PC-3 (cell line): ENCODE results near the gene PTPN1.

Experiments
- CTCF ChIP-seq: fragments of 300-600 bp; sonication (generic); conservative IDR thresholded peaks from 2 replicates; pipeline ENCODE4 v1.5.1; 2017; ENCODE audit warnings: antibody characterized with exemption, low read depth, mild to moderate bottlenecking, low read length
- EZH2 ChIP-seq: fragments of 300-600 bp; sonication (generic); IDR thresholded peaks from one replicate; pipeline ENCODE4 v1.6.1; 2017; ENCODE audit warnings: antibody characterized with exemption, mild to moderate bottlenecking, low read length; ENCODE audit not compliant: unreplicated experiment

DNA sequence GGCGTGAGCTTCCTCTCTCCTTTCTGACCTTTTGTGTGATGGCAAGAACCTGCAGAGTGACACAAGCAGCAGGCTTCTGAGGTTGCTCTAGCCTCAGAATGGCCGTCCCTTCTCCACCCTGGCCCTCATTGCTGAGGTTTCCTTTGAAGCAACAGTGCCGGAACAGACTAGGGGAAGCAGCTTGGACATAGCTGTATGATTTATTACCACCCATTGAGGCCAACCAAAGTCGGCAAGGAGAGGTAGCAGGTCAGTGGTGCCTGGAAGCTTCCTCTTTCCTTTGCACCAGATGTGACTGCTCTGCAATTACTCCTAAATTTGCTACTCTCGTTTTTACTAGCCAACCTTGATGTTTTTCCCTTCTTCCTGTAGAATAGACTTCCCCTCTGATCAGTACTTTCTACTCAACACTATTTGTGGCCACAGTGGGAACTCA, 31.4 kb downstream of the PTPN1 start:
- no peak for TF ChIP-seq EZH2
- TF ChIP-seq CTCF = no peak
